H9 (cell line): ENCODE data around the gene OSM. TPM values are rescaled to one million over a fixed set of nuclear protein-coding genes. Genes with fewer than 3 reads are reported as not detected.

Experiments
- DNase-seq: peaks from one replicate; pipeline ENCODE4 v3.0.0-alpha.2; 2017
- H2AFZ ChIP-seq: one replicate; pipeline ENCODE4 v1.6.1; 2013; ENCODE audit warnings: mild to moderate bottlenecking, low read length, control low read depth, moderate library complexity
- H2AK5ac ChIP-seq: 2 replicates; pipeline ENCODE4 v1.6.1; 2013; ENCODE audit warnings: low read length, control low read depth, mixed read lengths; ENCODE audit not compliant: insufficient read length
- H2BK120ac ChIP-seq: one replicate; pipeline ENCODE4 v1.6.1; 2013; ENCODE audit warnings: low read depth, mild to moderate bottlenecking, low read length, control low read depth, inconsistent platforms; ENCODE audit not compliant: poor library complexity, severe bottlenecking
- H2BK12ac ChIP-seq: 2 replicates; pipeline ENCODE4 v1.6.1; 2013; ENCODE audit warnings: low read length, control low read depth, mixed read lengths, low read depth; ENCODE audit not compliant: insufficient read length
- H2BK15ac ChIP-seq: 2 replicates; pipeline ENCODE4 v1.6.1; 2013; ENCODE audit warnings: low read depth, low read length, control low read depth
- H2BK20ac ChIP-seq: one replicate; pipeline ENCODE4 v1.6.1; 2013; ENCODE audit warnings: low read depth, mild to moderate bottlenecking, low read length, control low read depth, inconsistent platforms; ENCODE audit not compliant: poor library complexity, severe bottlenecking
- H2BK5ac ChIP-seq: 2 replicates; pipeline ENCODE4 v1.6.1; 2013; ENCODE audit warnings: low read length, control low read depth, mixed read lengths; ENCODE audit not compliant: insufficient read length
- H3K14ac ChIP-seq: 2 replicates; pipeline ENCODE4 v1.6.1; 2013; ENCODE audit warnings: low read length, control low read depth; ENCODE audit not compliant: insufficient read depth
- H3K18ac ChIP-seq: 2 replicates; pipeline ENCODE4 v1.6.1; 2013; ENCODE audit warnings: low read depth, mild to moderate bottlenecking, mixed read lengths, low read length, control low read depth; ENCODE audit not compliant: insufficient read length
- H3K23ac ChIP-seq: 2 replicates; pipeline ENCODE4 v1.6.1; 2013; ENCODE audit warnings: low read length, control low read depth, mixed read lengths, low read depth; ENCODE audit not compliant: insufficient read length
- H3K23me2 ChIP-seq: 2 replicates; pipeline ENCODE4 v1.6.1; 2013; ENCODE audit warnings: low read depth, mild to moderate bottlenecking, mixed read lengths, low read length, control low read depth; ENCODE audit not compliant: insufficient read length, poor library complexity, severe bottlenecking
- H3K27ac ChIP-seq: 2 replicates; pipeline ENCODE4 v1.5.1; 2013; ENCODE audit warnings: low read length, control low read depth, mixed read lengths, low read depth; ENCODE audit not compliant: insufficient read length
- H3K27me3 ChIP-seq: 2 replicates; pipeline ENCODE4 v1.6.1; 2013; ENCODE audit warnings: low read length, control low read depth, inconsistent platforms; ENCODE audit not compliant: insufficient read depth
- H3K4ac ChIP-seq: 2 replicates; pipeline ENCODE4 v1.6.1; 2013; ENCODE audit warnings: low read depth, mild to moderate bottlenecking, control low read depth, inconsistent platforms, low read length, moderate library complexity
- H3K4me1 ChIP-seq: 2 replicates; pipeline ENCODE4 v1.6.1; 2013; ENCODE audit warnings: low read length, control low read depth, inconsistent platforms; ENCODE audit not compliant: insufficient read depth
- H3K4me2 ChIP-seq: 2 replicates; pipeline ENCODE4 v1.6.1; 2013; ENCODE audit warnings: low read length, control low read depth, mixed read lengths; ENCODE audit not compliant: insufficient read length, insufficient read depth
- H3K56ac ChIP-seq: 2 replicates; pipeline ENCODE4 v1.6.1; 2013; ENCODE audit warnings: low read depth, mild to moderate bottlenecking, mixed read lengths, low read length, control low read depth; ENCODE audit not compliant: insufficient read length
- H3K79me1 ChIP-seq: 2 replicates; pipeline ENCODE4 v1.6.1; 2013; ENCODE audit warnings: low read depth, mild to moderate bottlenecking, moderate library complexity, low read length, control low read depth, inconsistent platforms; ENCODE audit not compliant: insufficient read depth, poor library complexity, severe bottlenecking
- H3K79me2 ChIP-seq: 2 replicates; pipeline ENCODE4 v1.6.1; 2013; ENCODE audit warnings: low read length, control low read depth, inconsistent platforms; ENCODE audit not compliant: insufficient read depth
- H3K9ac ChIP-seq: 2 replicates; pipeline ENCODE4 v1.6.1; 2013; ENCODE audit warnings: low read length, control low read depth, mixed read lengths; ENCODE audit not compliant: insufficient read length; ENCODE audit errors: extremely low read depth
- H3K9me3 ChIP-seq: one replicate; pipeline ENCODE4 v1.6.1; 2013; ENCODE audit warnings: low read depth, low read length, inconsistent platforms; ENCODE audit not compliant: control insufficient read depth
- H3T11ph ChIP-seq: one replicate; pipeline ENCODE4 v1.6.1; 2013; ENCODE audit warnings: mild to moderate bottlenecking, low read length, control low read depth, inconsistent platforms
- H4K20me1 ChIP-seq: one replicate; pipeline ENCODE4 v1.6.1; 2013; ENCODE audit not compliant: control insufficient read depth, insufficient read length, insufficient read depth
- H4K5ac ChIP-seq: 2 replicates; pipeline ENCODE4 v1.6.1; 2013; ENCODE audit warnings: low read depth, mild to moderate bottlenecking, mixed read lengths, low read length, control low read depth; ENCODE audit not compliant: insufficient read length
- H4K8ac ChIP-seq: replicated peaks from 2 replicates; pipeline ENCODE4 v1.6.1; 2013; ENCODE audit warnings: low read length, control low read depth, mixed read lengths, low read depth; ENCODE audit not compliant: insufficient read length
- H4K91ac ChIP-seq: 2 replicates; pipeline ENCODE4 v1.6.1; 2013; ENCODE audit warnings: low read depth, mild to moderate bottlenecking, moderate library complexity, mixed read lengths, low read length, control low read depth; ENCODE audit not compliant: insufficient read length
- H3K27ac Mint-ChIP-seq, 3 experiments: 2 replicates in 2 of 3; 3 replicates in 1 of 3; pipeline ENCODE4 v1.8.0; 2020 to 2021; ENCODE audit warnings: mixed read lengths in 3 of 3, mild to moderate bottlenecking in 1 of 3, moderate library complexity in 1 of 3
- H3K27me3 Mint-ChIP-seq: 2 replicates; pipeline ENCODE4 v1.8.0; 2021; ENCODE audit warnings: low read depth, mild to moderate bottlenecking, moderate library complexity, mixed read lengths
- H3K36me3 Mint-ChIP-seq, 3 experiments: 2 replicates in 2 of 3; 3 replicates in 1 of 3; pipeline ENCODE4 v1.8.0; 2020 to 2021; ENCODE audit warnings: low read depth in 3 of 3, mixed read lengths in 3 of 3; ENCODE audit not compliant: insufficient read depth in 1 of 3
- H3K4me1 Mint-ChIP-seq, 2 experiments: 2 replicates each; pipeline ENCODE4 v1.8.0; 2020; ENCODE audit warnings: mixed read lengths in 2 of 2
- H3K4me3 Mint-ChIP-seq, 2 experiments: 2 replicates in 1 of 2; 3 replicates in 1 of 2; pipeline ENCODE4 v1.8.0; 2020 to 2021; ENCODE audit warnings: mild to moderate bottlenecking in 2 of 2, mixed read lengths in 2 of 2, moderate library complexity in 1 of 2
- H3K9me3 Mint-ChIP-seq, 2 experiments: 2 replicates in 1 of 2; 3 replicates in 1 of 2; pipeline ENCODE4 v1.8.0; 2020; ENCODE audit warnings: mild to moderate bottlenecking in 2 of 2, mixed read lengths in 2 of 2, moderate library complexity in 1 of 2
- CTCF ChIP-seq: fragments of 200-600 bp; sonication (generic); conservative IDR thresholded peaks from 3 replicates; pipeline ENCODE4 v1.8.0; 2021; ENCODE audit warnings: antibody characterized with exemption, mild to moderate bottlenecking
- WGBS: extraction: QIAGEN DNeasy Blood & Tissue Kit; methylation state at CpG from one replicate; pipeline ENCODE4 v1.1.7; 2013; ENCODE audit warnings: missing lambda C conversion rate, low lambda C conversion rate, mixed read lengths; ENCODE audit not compliant: insufficient read length; ENCODE audit errors: extremely low coverage; 5-methylcytosine and 5-hydroxymethylcytosine counted together
- total RNA-seq: library from RNA; stranded (reverse); gene quantifications from 2 replicates; pipeline ENCODE4 v1.2.1, GENCODE V29; 2021

Gene OSM
- total RNA-seq, 1 experiment from 2014 or later = not detected

DNA sequence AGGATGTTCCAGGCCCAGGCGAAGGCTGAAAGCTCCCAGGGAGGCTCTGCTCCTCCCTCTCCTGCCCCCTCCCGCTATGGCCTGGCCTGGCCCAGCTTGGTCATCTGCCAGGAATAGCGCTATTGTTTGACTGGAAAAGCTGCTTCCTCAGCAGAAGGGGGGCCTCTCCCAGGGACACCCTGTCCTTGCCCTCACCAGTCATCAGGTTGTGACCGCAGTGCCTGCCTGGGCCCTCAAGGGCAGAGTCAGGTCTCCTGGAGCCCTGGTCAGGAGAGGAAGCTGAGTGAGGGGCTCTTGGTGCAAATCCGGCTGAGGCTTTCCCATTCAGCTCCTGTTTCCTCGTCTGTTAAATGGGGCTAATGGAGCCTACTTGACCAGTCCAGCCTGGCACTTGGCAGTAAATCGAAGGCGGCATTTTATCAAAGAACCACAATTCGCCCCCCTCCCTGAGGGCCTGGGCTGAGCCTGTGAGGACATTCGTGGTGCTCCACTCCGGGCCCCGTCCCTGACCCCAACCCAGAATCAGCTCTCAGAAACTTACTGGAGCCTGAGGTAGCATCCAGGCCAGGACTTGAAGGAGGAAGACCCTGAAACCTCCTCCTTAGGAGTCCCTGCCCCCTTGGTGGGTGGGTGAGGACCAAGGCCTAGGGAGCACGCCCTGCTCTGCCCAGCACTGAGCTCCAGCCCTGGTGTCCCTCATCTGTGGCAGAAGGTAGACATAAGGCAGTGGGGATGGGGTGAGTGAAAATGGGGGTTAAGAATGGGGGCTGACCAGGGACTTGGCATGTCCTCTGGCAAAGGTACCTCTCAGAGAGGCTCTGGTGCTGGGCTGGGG, 24.6 kb upstream of the OSM start:
- H4K91ac ChIP-seq = no peak overlapping the region
- H3K9ac ChIP-seq = no peak overlapping the region
- H3K79me2 ChIP-seq = no peaks in the 10 kb centered on the region
- H3K27ac ChIP-seq = no peak overlapping the region
- H3K23ac ChIP-seq = no peak overlapping the region
- peaks cover 8% of the 10 kb centered on the region for H3K23me2 ChIP-seq
- H4K5ac ChIP-seq = no peak overlapping the region
- no peak overlapping the region for H3K4me2 ChIP-seq
- H2BK15ac ChIP-seq = no peak overlapping the region
- no peaks in the 10 kb centered on the region for H3K9me3 ChIP-seq
- no peak overlapping the region for H3K14ac ChIP-seq
- H2BK20ac ChIP-seq = no peak overlapping the region
- peaks cover 5 to 16% of the 10 kb centered on the region in 2 experiments for H3K4me1 Mint-ChIP-seq
- peaks cover 4 to 14% (median 5%) of the 10 kb centered on the region in 3 experiments; a peak in 5 of 7 replicates for H3K36me3 Mint-ChIP-seq
- no peak overlapping the region for H3K27ac Mint-ChIP-seq
- no peak overlapping the region for H3K4me3 Mint-ChIP-seq
- no peaks in the 10 kb centered on the region for H3K27me3 ChIP-seq
- H3K4me1 ChIP-seq = no peaks in the 10 kb centered on the region; the same call in 1 of the 2 replicates
- DNase-seq = no peak
- H3K18ac ChIP-seq = no peak overlapping the region
- no peak overlapping the region for H3K56ac ChIP-seq
- no peak overlapping the region for H2AFZ ChIP-seq
- WGBS = no CpG with 5 or more reads among the region's 13 CpGs
- no peak overlapping the region for H2AK5ac ChIP-seq
- no peak overlapping the region for H2BK12ac ChIP-seq
- H3K79me1 ChIP-seq = no peaks in the 10 kb centered on the region
- no peak overlapping the region for H2BK5ac ChIP-seq
- no peak overlapping the region for H4K8ac ChIP-seq
- H3K9me3 Mint-ChIP-seq = no peaks in the 10 kb centered on the region
- H3K27me3 Mint-ChIP-seq = no peaks in the 10 kb centered on the region
- no peak overlapping the region for H3T11ph ChIP-seq
- no peak overlapping the region for H3K4ac ChIP-seq
- no peak for TF ChIP-seq CTCF
- no peak overlapping the region for H2BK120ac ChIP-seq
- H4K20me1 ChIP-seq = no peaks in the 10 kb centered on the region
